ENCODE measurements around the gene TM4SF20.

The TM4SF20 gene

DNA sequence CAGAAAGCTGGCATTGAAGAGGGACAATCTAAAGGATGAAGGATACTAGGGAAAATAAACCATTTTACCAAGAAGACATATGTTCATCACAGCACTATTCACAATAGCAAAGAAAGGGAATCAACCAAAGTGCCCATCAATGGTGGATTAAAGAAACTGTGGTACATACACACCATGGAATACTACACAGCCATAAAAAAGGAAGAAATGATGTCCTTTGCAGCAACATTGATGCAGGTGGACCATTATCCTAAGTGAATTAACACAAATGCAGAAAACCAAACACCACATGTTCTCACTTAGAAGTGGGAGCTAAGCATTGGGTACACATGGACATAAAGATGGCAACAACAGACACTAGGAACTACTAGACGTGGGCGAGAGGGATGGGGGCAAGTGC, 61.3 kb downstream of the TM4SF20 start:
- no peak for DNase-seq

GRCh38 chr2:227313310-227313709, 65.8 kb downstream of the TM4SF20 start:
- DNase-seq: no peak

DNA sequence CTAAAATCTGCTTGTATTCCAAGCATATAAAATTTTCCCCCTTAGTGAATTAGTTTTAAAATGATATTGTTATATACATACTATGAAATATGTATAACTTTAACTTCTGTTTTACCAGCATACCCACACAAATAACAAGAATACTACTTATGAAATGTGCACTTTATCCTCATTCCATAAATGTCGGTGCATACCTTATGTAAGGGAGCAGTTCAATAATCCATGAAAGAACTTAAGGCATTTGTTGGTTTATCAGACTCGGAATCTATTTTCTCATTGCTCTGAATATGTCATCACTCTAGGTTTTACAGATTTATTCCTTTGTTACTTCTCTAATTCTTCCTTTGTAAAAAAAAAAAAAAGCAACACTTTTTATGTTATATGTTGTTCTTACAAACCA, 66.5 kb downstream of the TM4SF20 start:
- DNase-seq: no peak
